OCI-LY1 (cell line): ENCODE results near the gene UGT2B17.
"Not testable (repeated sequence)": the region's sequence is repeated elsewhere in the genome, so short reads cannot be mapped to it uniquely, and the experiment has no call there.

Experiments
- H2AFZ ChIP-seq: fragments of 200-600 bp; sonication (generic), shearing (Covaris generic); 2 replicates; pipeline ENCODE4 v1.6.0; 2014; ENCODE audit warnings: antibody characterized with exemption, mild to moderate bottlenecking, low read length
- H3F3A ChIP-seq: fragments of 200-600 bp; sonication (generic), shearing (Covaris generic); 2 replicates; pipeline ENCODE4 v1.6.0; 2014; ENCODE audit warnings: mild to moderate bottlenecking, antibody characterized with exemption, low read length, moderate library complexity; ENCODE audit not compliant: insufficient read depth
- H3K27ac ChIP-seq: fragments of 200-600 bp; sonication (generic); 2 replicates; pipeline ENCODE4 v1.5.1; 2014; ENCODE audit warnings: low read length, mixed run types, mild to moderate bottlenecking, low read depth; ENCODE audit not compliant: poor library complexity, severe bottlenecking
- H3K27me3 ChIP-seq: fragments of 200-600 bp; sonication (generic); 2 replicates; pipeline ENCODE4 v1.6.0; 2014; ENCODE audit warnings: antibody characterized with exemption, mild to moderate bottlenecking, low read length, moderate library complexity; ENCODE audit not compliant: insufficient read depth
- H3K36me3 ChIP-seq: fragments of 200-600 bp; sonication (generic); 2 replicates; pipeline ENCODE4 v1.6.1; 2014; ENCODE audit warnings: mild to moderate bottlenecking, antibody characterized with exemption, low read length, moderate library complexity, mixed read lengths; ENCODE audit not compliant: insufficient read depth
- H3K4me1 ChIP-seq: fragments of 200-600 bp; sonication (generic); 2 replicates; pipeline ENCODE4 v1.5.1; 2014; ENCODE audit warnings: mild to moderate bottlenecking, low read length, moderate library complexity; ENCODE audit not compliant: insufficient read depth, severe bottlenecking
- H3K4me2 ChIP-seq: fragments of 200-600 bp; sonication (generic), shearing (Covaris generic); 2 replicates; pipeline ENCODE4 v1.6.1; 2014; ENCODE audit warnings: low read length
- H3K4me3 ChIP-seq: fragments of 200-600 bp; sonication (generic); 2 replicates; pipeline ENCODE4 v1.5.1; 2014; ENCODE audit warnings: low read length, low read depth, mild to moderate bottlenecking, mixed read lengths; ENCODE audit not compliant: poor library complexity, severe bottlenecking
- H3K79me2 ChIP-seq: fragments of 200-600 bp; shearing (Covaris generic); 2 replicates; pipeline ENCODE4 v1.6.1; 2016; ENCODE audit warnings: mixed run types, low read length, mixed read lengths; ENCODE audit not compliant: insufficient read depth
- H3K9ac ChIP-seq: fragments of 200-600 bp; sonication (generic), shearing (Covaris generic); 2 replicates; pipeline ENCODE4 v1.6.1; 2014; ENCODE audit warnings: mild to moderate bottlenecking, low read length, mixed read lengths
- H3K9me2 ChIP-seq: fragments of 200-600 bp; sonication (generic), shearing (Covaris generic); 2 replicates; pipeline ENCODE4 v1.6.1; 2014; ENCODE audit warnings: low read depth, mild to moderate bottlenecking, low read length, mixed read lengths
- H3K9me3 ChIP-seq: fragments of 200-600 bp; shearing (Covaris generic); 2 replicates; pipeline ENCODE4 v1.6.1; 2014; ENCODE audit warnings: low read length, mixed read lengths
- H4K20me1 ChIP-seq: fragments of 200-600 bp; sonication (generic), shearing (Covaris generic); 2 replicates; pipeline ENCODE4 v1.6.0; 2016; ENCODE audit warnings: mild to moderate bottlenecking, low read length; ENCODE audit not compliant: insufficient read depth
- EZH2 ChIP-seq: fragments of 200-600 bp; sonication (generic), shearing (Covaris generic); IDR thresholded peaks from 2 replicates; pipeline ENCODE4 v1.8.0; 2017; ENCODE audit warnings: borderline replicate concordance, mixed run types, mild to moderate bottlenecking, antibody characterized with exemption, low read length, moderate library complexity, mixed read lengths
- TF ChIP-seq, protein P1 (sequence below): fragments of 200-600 bp; sonication (generic), shearing (Covaris generic); IDR thresholded peaks from 2 replicates; pipeline ENCODE4 v1.5.1; 2017; ENCODE audit warnings: mild to moderate bottlenecking, antibody characterized with exemption, low read length, moderate library complexity, mixed read lengths

Gene UGT2B17

DNA sequence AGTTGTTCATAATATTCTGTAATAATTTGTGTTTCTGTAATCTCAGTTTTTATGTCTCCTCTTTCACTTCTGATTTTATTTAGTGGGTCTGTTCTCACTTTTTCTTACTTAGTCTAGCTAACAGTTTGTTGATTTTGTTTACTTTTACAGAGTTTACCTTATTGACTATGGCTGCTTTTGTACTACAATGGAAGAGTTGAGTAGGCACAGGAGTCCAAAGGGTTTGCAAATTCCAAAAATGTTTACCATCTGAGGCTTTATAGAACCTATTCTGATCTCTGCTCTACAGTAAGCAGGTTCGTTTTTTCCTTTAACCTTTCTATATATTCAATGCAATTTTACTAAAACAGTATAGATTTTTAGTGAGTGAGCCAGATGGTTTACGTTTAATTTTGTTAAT, 55.1 kb downstream of the UGT2B17 start:
- Histone ChIP-seq H3K9me2 (no peaks in the 10 kb centered on the region), H3K27ac (no peak overlapping the region), H3K4me1 (no peaks in the 10 kb centered on the region), H3F3A (no peaks in the 10 kb centered on the region), H3K4me3 (no peak overlapping the region), H3K36me3 (no peaks in the 10 kb centered on the region), H2AFZ (no peak overlapping the region), H3K9ac (no peak overlapping the region), H4K20me1 (no peaks in the 10 kb centered on the region), H3K27me3 (no peaks in the 10 kb centered on the region), H3K4me2 (no peak overlapping the region), H3K79me2 (no peaks in the 10 kb centered on the region), H3K9me3 (no peaks in the 10 kb centered on the region)
- TF ChIP-seq, protein P1, sequence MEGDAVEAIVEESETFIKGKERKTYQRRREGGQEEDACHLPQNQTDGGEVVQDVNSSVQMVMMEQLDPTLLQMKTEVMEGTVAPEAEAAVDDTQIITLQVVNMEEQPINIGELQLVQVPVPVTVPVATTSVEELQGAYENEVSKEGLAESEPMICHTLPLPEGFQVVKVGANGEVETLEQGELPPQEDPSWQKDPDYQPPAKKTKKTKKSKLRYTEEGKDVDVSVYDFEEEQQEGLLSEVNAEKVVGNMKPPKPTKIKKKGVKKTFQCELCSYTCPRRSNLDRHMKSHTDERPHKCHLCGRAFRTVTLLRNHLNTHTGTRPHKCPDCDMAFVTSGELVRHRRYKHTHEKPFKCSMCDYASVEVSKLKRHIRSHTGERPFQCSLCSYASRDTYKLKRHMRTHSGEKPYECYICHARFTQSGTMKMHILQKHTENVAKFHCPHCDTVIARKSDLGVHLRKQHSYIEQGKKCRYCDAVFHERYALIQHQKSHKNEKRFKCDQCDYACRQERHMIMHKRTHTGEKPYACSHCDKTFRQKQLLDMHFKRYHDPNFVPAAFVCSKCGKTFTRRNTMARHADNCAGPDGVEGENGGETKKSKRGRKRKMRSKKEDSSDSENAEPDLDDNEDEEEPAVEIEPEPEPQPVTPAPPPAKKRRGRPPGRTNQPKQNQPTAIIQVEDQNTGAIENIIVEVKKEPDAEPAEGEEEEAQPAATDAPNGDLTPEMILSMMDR: no peak
- TF ChIP-seq EZH2: no peak

GRCh38 chr4:68518889-68519288, 57.2 kb downstream of the UGT2B17 start:
- H3K27me3 ChIP-seq: no peaks in the 10 kb centered on the region
- H2AFZ ChIP-seq: no peak overlapping the region
- TF ChIP-seq EZH2: no peak
- TF ChIP-seq, protein P1: no peak
- no peaks in the 10 kb centered on the region for H3K9me2 ChIP-seq
- no peaks in the 10 kb centered on the region for H3K79me2 ChIP-seq
- no peak overlapping the region for H3K4me2 ChIP-seq
- H3K9me3 ChIP-seq: no peaks in the 10 kb centered on the region
- H3K36me3 ChIP-seq: no peaks in the 10 kb centered on the region
- no peaks in the 10 kb centered on the region for H4K20me1 ChIP-seq
- H3K4me3 ChIP-seq: no peak overlapping the region
- H3K9ac ChIP-seq: no peak overlapping the region
- no peaks in the 10 kb centered on the region for H3F3A ChIP-seq
- no peaks in the 10 kb centered on the region for H3K4me1 ChIP-seq
- H3K27ac ChIP-seq: no peak overlapping the region

DNA sequence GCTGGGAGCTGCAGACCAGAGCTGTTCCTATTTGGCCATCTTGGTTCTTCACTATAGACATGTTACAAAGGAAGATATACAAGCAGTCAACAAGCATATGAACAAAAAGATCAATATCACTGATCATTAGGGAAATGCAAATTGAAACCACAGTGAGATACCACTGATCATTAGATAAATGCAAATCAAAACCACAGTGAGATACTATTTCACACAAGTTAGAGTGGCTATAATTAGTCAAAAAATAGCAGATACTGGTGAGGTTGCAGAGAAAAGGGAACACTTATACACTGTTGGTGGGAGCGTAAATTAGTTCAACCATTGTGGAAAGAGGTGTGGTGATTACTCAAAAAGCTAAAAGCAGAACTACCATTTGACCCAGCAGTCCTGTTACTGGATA, 70.7 kb downstream of the UGT2B17 start:
- H4K20me1 ChIP-seq: not testable (repeated sequence)

GRCh38 chr4:68504836-68505235, 71.3 kb downstream of the UGT2B17 start:
- not testable (repeated sequence) for H4K20me1 ChIP-seq, H3K4me3 ChIP-seq, H3K9me3 ChIP-seq, H3K27ac ChIP-seq, H2AFZ ChIP-seq, H3K27me3 ChIP-seq, H3K4me1 ChIP-seq, H3F3A ChIP-seq, H3K9me2 ChIP-seq, H3K79me2 ChIP-seq, H3K4me2 ChIP-seq, H3K9ac ChIP-seq, H3K36me3 ChIP-seq

More for the DNA sequence above, 70.7 kb downstream of the UGT2B17 start:
- not testable (repeated sequence) for H3K27ac ChIP-seq, H3K4me3 ChIP-seq, H3K9me2 ChIP-seq, H3K4me2 ChIP-seq, H3F3A ChIP-seq, H3K9me3 ChIP-seq, H3K9ac ChIP-seq, H3K4me1 ChIP-seq, H3K27me3 ChIP-seq, H3K79me2 ChIP-seq, H3K36me3 ChIP-seq, H2AFZ ChIP-seq

DNA sequence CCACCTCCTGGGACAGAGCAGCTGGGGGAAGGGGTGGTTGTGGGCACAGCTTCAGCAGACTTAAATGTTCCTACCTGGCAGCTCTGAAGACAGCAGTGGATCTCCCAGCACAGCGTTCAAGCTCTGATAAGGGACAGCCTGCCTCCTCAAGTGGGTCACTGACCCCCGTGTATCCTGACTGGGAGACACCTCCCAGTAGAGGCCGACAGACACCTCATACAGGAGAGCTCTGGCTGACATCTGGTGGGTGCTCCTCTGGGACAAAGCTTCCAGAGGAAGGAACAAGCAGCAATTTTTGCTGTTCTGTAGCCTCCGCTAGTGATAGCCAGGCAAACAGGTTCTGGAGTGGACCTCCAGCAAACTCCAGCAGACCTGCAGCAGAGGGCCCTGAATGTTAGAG, 72.7 kb downstream of the UGT2B17 start:
- not testable (repeated sequence) for H3K4me3 ChIP-seq, H3F3A ChIP-seq, H3K79me2 ChIP-seq, H2AFZ ChIP-seq, H3K4me2 ChIP-seq, H4K20me1 ChIP-seq, H3K9me3 ChIP-seq, H3K36me3 ChIP-seq, H3K27me3 ChIP-seq, H3K27ac ChIP-seq, H3K4me1 ChIP-seq, H3K9ac ChIP-seq, H3K9me2 ChIP-seq
